Skeletal muscle cell (primary cell): Measurements from ENCODE around the gene DUSP22.

ENCODE experiments used
- DNase-seq: peaks from one replicate; pipeline ENCODE4 v3.0.0-alpha.2; 2010; ENCODE audit warnings: low read depth
- H3K4me3 ChIP-seq: 2 replicates; pipeline ENCODE4 v1.5.1; 2011; ENCODE audit warnings: low read depth, mild to moderate bottlenecking, control low read depth, low read length, moderate library complexity

Gene DUSP22

DNA sequence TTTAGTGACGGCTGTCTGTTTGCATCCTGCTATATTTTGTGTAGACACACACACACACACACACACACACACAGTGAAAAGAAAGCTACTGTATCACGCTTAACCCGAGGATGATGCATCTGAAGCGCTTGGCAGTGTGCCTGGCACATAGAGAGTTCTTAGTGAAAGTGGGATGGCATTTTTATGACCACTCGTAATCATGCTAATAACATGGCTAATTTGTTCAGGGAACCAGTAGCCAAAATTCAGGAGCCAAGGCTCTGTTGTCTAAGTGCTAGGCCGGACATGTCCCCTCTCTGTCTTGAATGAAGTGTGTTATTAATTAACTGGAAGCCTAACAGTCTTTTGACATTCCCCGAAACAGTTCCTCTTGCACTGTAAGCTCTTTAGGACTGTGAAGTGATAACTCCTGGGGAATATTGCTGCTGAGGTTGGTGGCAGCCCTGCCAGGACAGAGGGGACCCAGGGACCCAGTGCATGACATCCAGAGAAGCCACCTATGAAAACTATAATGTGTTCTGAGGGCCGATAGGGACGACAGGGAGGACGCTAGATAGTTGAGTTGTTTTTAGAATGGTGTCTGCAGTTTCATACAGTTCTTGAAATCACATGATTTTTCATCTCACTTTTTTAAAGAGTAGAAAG, 54.2 kb downstream of the DUSP22 start:
- no peak overlapping the region for H3K4me3 ChIP-seq
- peak; percentile 56 for DNase-seq

DNA sequence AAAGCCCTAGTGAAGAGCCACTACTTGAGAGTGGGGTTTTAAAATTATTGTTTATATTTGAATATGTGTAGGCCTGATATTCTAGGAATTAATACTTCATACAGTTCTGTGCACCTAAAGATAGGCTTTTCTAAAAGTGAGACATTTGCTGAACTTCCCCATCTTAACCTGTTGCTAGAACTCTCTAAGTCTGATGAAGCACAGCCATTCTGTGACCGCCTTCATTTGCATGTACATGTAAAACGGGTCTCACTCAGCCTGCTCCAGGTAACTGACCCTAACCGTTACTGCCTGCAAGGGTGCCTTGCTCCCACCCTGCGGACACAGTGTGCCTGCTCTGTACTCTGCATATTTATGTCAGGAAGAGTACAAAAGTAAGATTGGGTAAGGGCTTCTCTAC, 54.9 kb downstream of the DUSP22 start:
- H3K4me3 ChIP-seq, result no peak overlapping the region
- DNase-seq, result no peak

GRCh38 chr6:347951-348859, 55.9 kb downstream of the DUSP22 start:
- no peak overlapping the region for H3K4me3 ChIP-seq

GRCh38 chr6:348860-349396, 56.6 kb downstream of the DUSP22 start:
- DNase-seq, result no peak
- H3K4me3 ChIP-seq, result no peak overlapping the region

More at GRCh38 chr6:347951-348859, 55.9 kb downstream of the DUSP22 start:
- no peak for DNase-seq

DNA sequence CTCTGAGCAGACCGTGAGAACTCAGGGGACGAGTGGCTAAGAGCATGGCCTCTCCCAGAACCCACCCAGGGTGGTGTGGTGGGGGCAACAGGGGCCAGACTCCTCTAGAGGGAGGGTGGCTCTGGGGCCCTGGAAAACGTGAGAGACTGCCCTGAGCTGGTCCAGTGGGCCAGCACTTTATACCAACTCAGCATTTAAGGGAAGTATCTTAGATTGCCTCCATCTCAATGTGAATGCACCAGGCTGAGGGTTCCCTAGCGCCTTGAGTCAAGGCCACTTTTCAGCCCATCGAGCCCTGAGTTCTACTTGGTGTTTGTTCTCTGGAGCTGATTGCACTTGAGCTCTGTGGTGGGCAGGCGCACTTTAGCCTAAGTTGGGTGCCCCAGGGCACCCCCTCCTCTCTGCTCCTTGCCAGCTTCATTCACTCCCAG, 57.2 kb downstream of the DUSP22 start:
- no peak for DNase-seq
- no peak overlapping the region for H3K4me3 ChIP-seq

DNA sequence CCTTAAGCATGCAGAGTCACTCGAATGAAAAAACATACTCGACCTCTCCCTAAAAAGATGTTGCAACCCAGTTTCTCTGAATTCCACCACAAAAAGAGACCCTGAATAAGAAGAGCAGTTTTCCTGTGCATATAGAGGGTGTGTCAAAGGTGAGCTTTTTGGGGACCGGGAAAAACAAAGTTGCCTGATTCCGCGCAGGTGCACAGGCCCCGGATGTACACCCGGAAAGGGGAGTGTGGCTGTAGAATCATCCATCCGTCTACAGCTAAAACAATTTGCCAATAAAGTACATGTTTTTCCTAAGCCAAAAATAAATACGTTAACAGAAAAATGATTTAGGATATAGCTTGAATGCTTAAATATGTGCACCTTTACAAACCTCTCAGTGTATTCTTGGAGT, 58.1 kb downstream of the DUSP22 start:
- DNase-seq, result no peak
- no peak overlapping the region for H3K4me3 ChIP-seq

GRCh38 chr6:351011-351866, 59.0 kb downstream of the DUSP22 start:
- H3K4me3 ChIP-seq, result no peak overlapping the region
- DNase-seq, result no peak

DNA sequence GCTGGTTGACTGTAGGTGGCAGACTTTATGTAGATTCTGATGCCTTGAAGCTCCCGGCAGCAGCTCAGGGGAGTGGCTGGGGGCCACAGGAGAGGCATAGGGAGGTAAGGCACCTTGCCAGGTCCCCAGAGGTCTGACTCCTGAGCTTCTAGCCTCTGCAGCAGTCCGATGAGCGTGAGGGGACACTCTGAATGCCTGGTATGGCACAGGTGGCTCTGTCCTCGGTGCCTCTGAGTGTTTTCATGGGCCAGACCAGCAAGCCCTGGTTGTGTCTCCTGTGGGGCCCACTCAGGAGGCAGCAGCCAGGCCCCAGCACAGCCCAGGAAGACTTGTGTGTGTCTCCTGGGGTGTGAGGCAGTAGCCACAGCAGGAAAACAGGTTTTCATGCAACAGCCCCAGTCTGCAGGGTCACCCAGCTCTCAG, 59.6 kb downstream of the DUSP22 start:
- no peak overlapping the region for H3K4me3 ChIP-seq
- DNase-seq, result no peak

GRCh38 chr6:352474-352873, 60.2 kb downstream of the DUSP22 start:
- no peak for DNase-seq

DNA sequence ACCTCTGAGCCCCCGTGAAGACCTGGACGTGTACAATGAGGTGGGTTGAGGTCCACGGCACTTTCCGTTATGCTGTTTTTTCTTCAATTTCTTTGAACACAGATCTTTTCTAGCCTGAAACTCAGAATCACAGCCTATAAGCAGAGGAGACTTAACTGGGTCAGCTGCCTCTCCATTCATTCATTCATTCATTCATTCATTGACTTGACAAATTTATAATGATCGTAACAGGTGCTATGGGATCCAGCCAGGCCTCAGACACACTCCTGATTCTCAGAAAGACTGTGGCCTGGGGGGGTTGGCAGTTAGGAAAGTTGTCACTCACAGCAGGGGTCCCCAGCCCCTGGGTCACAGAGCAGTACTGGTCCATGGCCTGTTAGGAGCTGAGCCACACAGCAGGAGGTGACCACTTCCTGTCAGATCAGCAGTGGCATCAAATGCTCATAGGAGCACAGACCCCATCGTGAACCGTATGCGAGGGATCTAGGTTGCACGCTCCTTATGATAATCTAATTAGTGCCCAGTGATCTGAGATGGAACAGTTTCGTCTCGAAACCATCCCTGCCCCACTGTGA, 60.7 kb downstream of the DUSP22 start:
- no peak for DNase-seq
- no peak overlapping the region for H3K4me3 ChIP-seq

More at GRCh38 chr6:352474-352873, 60.2 kb downstream of the DUSP22 start:
- no peak overlapping the region for H3K4me3 ChIP-seq

DNA sequence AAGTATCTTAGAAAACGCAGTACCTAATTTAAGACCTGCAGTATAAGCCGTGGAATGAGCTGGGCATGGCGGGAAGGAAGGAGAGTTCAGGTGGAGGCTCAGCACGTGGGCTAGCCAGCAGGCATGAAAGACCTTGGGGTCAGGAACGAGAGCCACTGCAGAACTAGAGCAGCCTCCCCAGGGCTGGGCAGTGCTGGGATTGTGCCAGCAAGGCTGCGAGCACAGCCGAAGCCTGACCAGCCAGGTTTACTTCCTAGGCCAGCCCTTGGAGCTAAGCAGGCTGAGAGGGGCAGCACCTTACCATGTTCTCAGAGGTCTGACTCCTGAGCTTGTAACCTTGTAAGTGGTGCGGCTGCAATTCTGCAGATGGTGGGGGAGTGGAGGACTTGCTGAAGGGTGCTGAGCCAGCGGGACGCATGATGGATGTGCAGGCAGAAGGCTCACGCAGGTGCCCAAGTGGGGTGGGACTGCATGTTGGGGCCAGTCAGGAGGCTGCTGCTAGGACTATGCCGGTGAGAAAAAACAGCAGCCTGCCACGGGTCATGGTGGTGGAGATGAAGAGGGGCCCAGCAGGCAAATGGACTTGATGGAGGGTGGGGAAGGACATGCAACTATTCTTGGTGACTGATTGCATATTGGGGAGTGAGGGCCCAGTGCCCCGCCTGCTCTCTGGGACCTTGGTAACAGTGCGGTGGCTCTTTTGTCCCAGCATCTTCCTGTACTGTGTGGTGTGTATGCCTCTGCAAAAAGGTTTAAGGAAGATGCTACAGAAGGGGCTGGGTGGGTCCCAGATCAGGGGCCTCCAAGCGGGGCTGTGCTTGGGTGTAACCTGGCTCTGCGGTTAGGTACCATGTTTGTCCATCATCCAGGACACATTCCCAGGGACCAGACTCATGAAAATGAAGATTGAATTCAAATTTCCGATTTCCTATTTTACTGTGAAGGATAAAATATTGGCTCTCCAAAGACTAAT, 61.6 kb downstream of the DUSP22 start:
- DNase-seq, result no peak
- H3K4me3 ChIP-seq, result no peak overlapping the region

DNA sequence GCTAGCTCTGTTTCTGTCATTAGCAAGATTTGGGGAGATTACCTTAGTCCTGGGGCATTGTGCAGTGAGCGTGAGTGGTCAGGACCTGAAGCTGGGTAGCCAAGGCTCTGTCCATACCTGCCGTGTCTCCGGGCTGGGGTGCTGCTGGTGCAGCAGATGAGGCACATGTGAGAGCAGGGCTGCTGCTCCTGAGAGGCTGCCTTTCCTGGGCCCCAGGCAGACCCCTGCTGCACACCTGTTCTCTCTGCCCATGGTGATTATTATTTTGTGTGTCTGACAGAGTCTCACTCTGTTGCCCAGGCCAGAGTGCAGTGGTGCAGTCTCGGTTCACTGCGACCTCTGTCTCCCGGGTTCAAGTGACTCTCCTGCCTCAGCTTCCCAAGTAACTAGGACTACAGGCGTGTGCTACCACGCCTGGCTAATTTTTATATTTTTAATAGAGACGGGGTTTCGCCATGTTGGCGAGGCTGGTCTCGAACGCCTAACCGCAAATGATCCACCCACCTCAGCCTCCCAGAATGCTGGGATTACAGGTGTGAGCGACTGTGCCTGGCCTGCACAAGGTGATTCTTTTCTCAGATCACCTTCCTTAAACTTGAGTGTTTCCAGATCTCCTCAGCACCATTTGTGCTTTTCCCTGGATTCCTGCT, 62.5 kb downstream of the DUSP22 start:
- no peak for DNase-seq
- no peak overlapping the region for H3K4me3 ChIP-seq

- H3K4me3 ChIP-seq, result no peak overlapping the region
- DNase-seq, result no peak
Observed at GRCh38 chr6:355373-356208, 63.3 kb downstream of the DUSP22 start.

DNA sequence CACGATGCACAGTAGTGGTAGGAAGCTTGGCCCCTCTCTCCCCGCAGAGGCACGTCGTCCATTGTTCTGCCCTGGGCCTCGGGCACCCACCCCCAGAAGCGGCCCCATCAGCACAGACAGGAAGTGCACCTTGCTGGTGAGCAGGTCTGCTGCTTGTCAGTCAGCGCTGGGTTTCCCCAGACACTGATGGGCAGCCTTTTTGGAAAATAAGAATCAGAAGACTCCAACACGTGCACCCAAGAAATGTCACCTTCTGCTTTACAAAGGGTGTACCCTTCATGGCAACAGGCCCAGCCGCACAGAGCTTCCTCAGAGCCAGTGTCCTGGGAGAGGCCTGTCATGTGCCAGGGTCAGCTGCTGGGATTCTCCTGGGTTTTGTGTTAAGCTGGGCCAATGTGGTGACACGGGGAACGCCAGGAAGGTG, 64.6 kb downstream of the DUSP22 start:
- DNase-seq, result no peak
- no peak overlapping the region for H3K4me3 ChIP-seq

DNA sequence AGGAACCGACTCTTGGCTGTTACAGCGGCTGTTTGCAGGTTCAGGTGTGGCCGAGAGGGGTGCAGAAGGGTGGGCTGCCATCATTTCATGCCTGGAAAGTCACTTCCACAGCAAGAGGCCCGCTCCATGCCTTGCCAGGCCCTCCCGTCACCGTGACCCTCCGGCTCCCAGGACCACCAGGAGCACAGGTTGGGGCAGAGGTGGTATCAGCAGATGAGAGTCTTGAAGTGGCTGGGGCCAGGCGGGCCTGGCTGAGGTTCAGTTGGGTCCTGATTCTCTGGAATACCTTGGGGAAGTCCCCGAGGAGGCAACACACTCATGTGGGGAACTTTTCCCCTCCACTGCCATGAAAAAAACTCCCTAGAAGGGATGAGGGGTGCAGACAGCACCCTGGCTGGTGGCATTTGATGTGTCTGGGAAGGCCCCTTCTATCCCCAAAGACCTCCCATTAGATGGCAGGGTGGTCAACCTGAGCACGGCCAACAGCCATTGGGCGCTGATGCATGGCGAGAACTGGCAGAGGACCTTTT, 65.0 kb downstream of the DUSP22 start:
- no peak for DNase-seq
- H3K4me3 ChIP-seq, result no peak overlapping the region

GRCh38 chr6:357791-358341, 65.6 kb downstream of the DUSP22 start:
- DNase-seq, result no peak
- H3K4me3 ChIP-seq, result no peak overlapping the region
